ENCODE measurements around the gene ZNF598. TPM values are rescaled to one million over a fixed set of nuclear protein-coding genes. Genes with fewer than 3 reads are reported as not detected.

Gene ZNF598
- total and polyA plus RNA-seq, 4 donors = 2.7 to 28.4 (median 16.2) TPM

GRCh38 chr16:1980770-1981087, 28.9 kb downstream of the ZNF598 start:
- WGBS = 20% methylated on average over 16 of the region's 16 CpGs
- no peak for DNase-seq (ENCODE audit: low spot score)
- peaks cover 5 to 31% (median 17%) of the 10 kb centered on the region in 4 donors for H3K4me1 ChIP-seq (ENCODE audit: control insufficient read depth in 4 of 4, insufficient read depth in 4 of 4, low read length in 3 of 4)
- no peaks in the 10 kb centered on the region for H3K27me3 ChIP-seq (ENCODE audit: control insufficient read depth in 4 of 4, insufficient read depth in 4 of 4, low read length in 3 of 4)
- no peaks in the 10 kb centered on the region for H3K9me3 ChIP-seq (ENCODE audit: control insufficient read depth in 4 of 4, low read length in 3 of 4)
- no peak for TF ChIP-seq FOXA2 (IDR thresholded peaks at IDR 0.05)
- no peak for TF ChIP-seq RAD21 (IDR thresholded peaks at IDR 0.05)
- TF ChIP-seq FOXA1 (IDR thresholded peaks at IDR 0.05) = no peak
- no peak for TF ChIP-seq GABPA (IDR thresholded peaks at IDR 0.05 in 1 of 2, conservative IDR thresholded peaks at IDR 0.05 in 1 of 2)
- no peak for TF ChIP-seq SP1 (IDR thresholded peaks at IDR 0.05)
- no peak for TF ChIP-seq MAX (IDR thresholded peaks at IDR 0.05)
- no peak for TF ChIP-seq CTCF (IDR thresholded peaks at IDR 0.05; ENCODE audit: low read depth, low read length, missing input control)
- TF ChIP-seq HNF4A (conservative IDR thresholded peaks at IDR 0.05) = no peak
- TF ChIP-seq RXRA (IDR thresholded peaks at IDR 0.05) = no peak
- TF ChIP-seq TAF1 (conservative IDR thresholded peaks at IDR 0.05) = no peak
- H3K4me3 ChIP-seq (ENCODE audit: low read depth in 1 of 3, low read length in 3 of 3) = no peak overlapping the region
- H3K36me3 ChIP-seq (ENCODE audit: control insufficient read depth in 4 of 4, insufficient read depth in 3 of 4, low read depth in 1 of 4, low read length in 3 of 4) = peaks cover 4 to 30% (median 10%) of the 10 kb centered on the region in 4 donors
- H3K27ac ChIP-seq (ENCODE audit: low read depth in 1 of 2, low read length in 2 of 2) = no peak overlapping the region
- no peak overlapping the region for H3K9ac ChIP-seq (ENCODE audit: low read depth in 1 of 2, low read length in 2 of 2)

- Histone ChIP-seq H3K27me3 (ENCODE audit: control insufficient read depth in 4 of 4, insufficient read depth in 4 of 4, low read length in 3 of 4) (no peaks in the 10 kb centered on the region), H3K4me3 (ENCODE audit: low read depth in 1 of 3, low read length in 3 of 3) (no peak overlapping the region), H3K27ac (ENCODE audit: low read depth in 1 of 2, low read length in 2 of 2) (no peak overlapping the region)
Observed at GRCh38 chr16:1980030-1980769, 29.4 kb downstream of the ZNF598 start.

More at GRCh38 chr16:1980030-1980769, 29.4 kb downstream of the ZNF598 start:
- H3K36me3 ChIP-seq (ENCODE audit: control insufficient read depth in 4 of 4, insufficient read depth in 3 of 4, low read depth in 1 of 4, low read length in 3 of 4) = peaks cover 8 to 31% (median 12%) of the 10 kb centered on the region in 4 donors
- TF ChIP-seq GABPA (IDR thresholded peaks at IDR 0.05 in 1 of 2, conservative IDR thresholded peaks at IDR 0.05 in 1 of 2) (no peak), FOXA2 (IDR thresholded peaks at IDR 0.05) (no peak), HNF4G (IDR thresholded peaks at IDR 0.05) (no peak), HNF4A (conservative IDR thresholded peaks at IDR 0.05) (no peak), FOXA1 (IDR thresholded peaks at IDR 0.05) (no peak), ATF3 (IDR thresholded peaks at IDR 0.05) (no peak), YY1 (IDR thresholded peaks at IDR 0.05) (no peak), TAF1 (conservative IDR thresholded peaks at IDR 0.05) (no peak), RAD21 (IDR thresholded peaks at IDR 0.05) (no peak), NR2F2 (IDR thresholded peaks at IDR 0.05) (no peak), RXRA (IDR thresholded peaks at IDR 0.05) (no peak), EGR1 (IDR thresholded peaks at IDR 0.05; ENCODE audit: low read depth in 2 of 2) (no peak), JUND (IDR thresholded peaks at IDR 0.05) (no peak), MAX (IDR thresholded peaks at IDR 0.05) (no peak), ZBTB33 (IDR thresholded peaks at IDR 0.05) (no peak), REST (IDR thresholded peaks at IDR 0.05) (no peak), SP1 (IDR thresholded peaks at IDR 0.05) (no peak), CTCF (IDR thresholded peaks at IDR 0.05; ENCODE audit: low read depth, low read length, missing input control) (no peak)
- H3K9me3 ChIP-seq (ENCODE audit: control insufficient read depth in 4 of 4, low read length in 3 of 4) = no peaks in the 10 kb centered on the region
- H3K9ac ChIP-seq (ENCODE audit: low read depth in 1 of 2, low read length in 2 of 2) = no peak overlapping the region
- WGBS = 13% methylated on average over 53 of the region's 53 CpGs
- peaks cover 5 to 27% (median 13%) of the 10 kb centered on the region in 4 donors for H3K4me1 ChIP-seq (ENCODE audit: control insufficient read depth in 4 of 4, insufficient read depth in 4 of 4, low read length in 3 of 4)
- DNase-seq (ENCODE audit: low spot score) = no peak
